Esophagus muscularis mucosa (tissue), 4 donors: ENCODE measurements around the gene HS2ST1. TPM values are rescaled to one million over a fixed set of nuclear protein-coding genes. Genes with fewer than 3 reads are reported as not detected.

Source experiments
- DNase-seq: peaks from one replicate; pipeline ENCODE4 v3.0.0-alpha.2; 2017; ENCODE audit errors: extremely low spot score
- H3K27ac ChIP-seq, 4 donors: fragments of 200-600 bp; sonication (generic); replicated peaks in 1 of 4; 1 replicate in 3 of 4; 2 replicates in 1 of 4; pipeline ENCODE4 v1.5.1; 2016 to 2019; ENCODE audit warnings: mild to moderate bottlenecking in 1 of 4
- H3K27me3 ChIP-seq, 4 donors: fragments of 200-600 bp; sonication (generic); one replicate each; pipeline versions ENCODE4 v1.5.1 to v1.6.0; 2016 to 2019
- H3K36me3 ChIP-seq, 4 donors: fragments of 200-600 bp; sonication (generic); one replicate each; pipeline ENCODE4 v1.5.1; 2016 to 2019
- H3K4me1 ChIP-seq, 4 donors: fragments of 200-600 bp; sonication (generic); one replicate each; pipeline ENCODE4 v1.5.1; 2016 to 2019
- H3K4me3 ChIP-seq, 4 donors: fragments of 200-600 bp; sonication (generic); 1 replicate in 2 of 4; 2 replicates in 2 of 4; pipeline ENCODE4 v1.5.1; 2016 to 2019; ENCODE audit warnings: mild to moderate bottlenecking in 4 of 4, moderate library complexity in 1 of 4
- H3K9me3 ChIP-seq, 4 donors: fragments of 200-600 bp; sonication (generic); 1 replicate in 3 of 4; 2 replicates in 1 of 4; pipeline ENCODE4 v1.5.1; 2016 to 2019
- EP300 ChIP-seq: sonication (generic); formaldehyde crosslinking; IDR thresholded peaks from one replicate; pipeline ENCODE4 v1.6.1; 2017; ENCODE audit warnings: antibody characterized with exemption
- POLR2A ChIP-seq: fragments of 450-650 bp; IDR thresholded peaks from one replicate; pipeline ENCODE4 v1.6.1; 2017; ENCODE audit warnings: antibody characterized with exemption, moderate library complexity, mild to moderate bottlenecking, low read depth
- POLR2AphosphoS5 ChIP-seq, 2 donors: sonication (generic); formaldehyde crosslinking; IDR thresholded peaks; one replicate each; pipeline ENCODE4 v1.6.1; 2017; ENCODE audit warnings: antibody characterized with exemption in 2 of 2
- WGBS: methylation state at CpG from one replicate; pipeline ENCODE4 v1.1.5; 2018; 5-methylcytosine and 5-hydroxymethylcytosine counted together
- intact Hi-C: fragments of 100-400 bp; cut with DNase I; formaldehyde crosslinking; loops from one replicate; pipeline ENCODE4 v1.15.1; 2023
- total RNA-seq, 4 donors: library from RNA; depleted of rRNA; stranded (reverse); fragments of >200 nt; gene quantifications; one replicate each; pipeline versions ENCODE4 v1.1.0 to v1.2.1, GENCODE V29; 2016
- TF ChIP-seq, protein P1 (sequence below), 3 experiments: fragments of 200-600 bp in 2 of 3; fragments of 450-650 bp in 1 of 3; sonication (generic) in 2 of 3; IDR thresholded peaks; one replicate each; pipeline ENCODE4 v1.5.1; 2017 to 2019; ENCODE audit warnings: antibody characterized with exemption in 3 of 3, mild to moderate bottlenecking in 2 of 3, moderate library complexity in 1 of 3

Gene HS2ST1
- total RNA-seq, 4 donors from 2014 or later: 8.5 to 11.6 (median 9.4) TPM

DNA sequence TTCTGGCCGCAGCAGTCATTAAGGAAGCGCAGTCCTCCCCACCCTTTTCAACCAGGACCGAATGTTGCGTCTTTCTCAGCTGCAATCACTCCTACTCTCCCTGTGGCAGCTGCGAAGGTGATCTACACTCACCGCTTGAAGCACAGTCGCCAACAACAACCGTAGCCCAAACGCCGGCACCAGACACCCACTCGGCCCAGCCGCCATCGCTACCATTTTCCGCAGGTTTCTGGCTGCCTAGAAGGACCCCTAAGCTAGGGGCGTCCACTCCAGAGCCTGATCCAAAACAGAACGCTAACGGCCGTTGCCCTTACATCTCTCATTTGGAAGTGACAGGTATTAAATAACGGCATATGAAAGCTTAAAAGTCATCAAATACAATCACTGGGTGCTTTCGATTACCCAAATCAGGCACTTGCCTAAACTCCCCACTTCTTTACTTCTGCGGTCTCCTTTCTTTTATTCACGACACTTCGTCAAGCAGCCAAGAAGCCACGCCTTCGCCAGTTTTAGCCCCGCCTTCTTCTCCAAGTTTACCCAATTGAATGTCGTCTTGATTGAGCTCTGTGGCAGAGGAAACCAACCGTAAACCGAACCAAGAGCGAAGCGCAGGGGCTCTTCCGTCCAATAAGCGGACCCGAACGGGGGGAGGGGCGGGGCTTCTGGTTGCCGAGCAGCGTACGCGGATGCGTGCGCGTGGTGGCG is 387 bp upstream of the HS2ST1 start, which contains the start of gene SELENOF:
TSS of gene SELENOF (minus strand) at position 231 of the 705 bp plus-strand sequence. CDS start at position 216, 15 bp downstream.
- peak within 1 kb of the TSS; percentile 86 to 94 (median 89) for H3K27ac ChIP-seq
- 0% methylated on average over 24 of the region's 44 CpGs for WGBS
- no peak for TF ChIP-seq POLR2A
- TF ChIP-seq POLR2AphosphoS5 (IDR thresholded peaks at IDR 0.05): peak; percentile 26 to 69
- TF ChIP-seq, protein P1, sequence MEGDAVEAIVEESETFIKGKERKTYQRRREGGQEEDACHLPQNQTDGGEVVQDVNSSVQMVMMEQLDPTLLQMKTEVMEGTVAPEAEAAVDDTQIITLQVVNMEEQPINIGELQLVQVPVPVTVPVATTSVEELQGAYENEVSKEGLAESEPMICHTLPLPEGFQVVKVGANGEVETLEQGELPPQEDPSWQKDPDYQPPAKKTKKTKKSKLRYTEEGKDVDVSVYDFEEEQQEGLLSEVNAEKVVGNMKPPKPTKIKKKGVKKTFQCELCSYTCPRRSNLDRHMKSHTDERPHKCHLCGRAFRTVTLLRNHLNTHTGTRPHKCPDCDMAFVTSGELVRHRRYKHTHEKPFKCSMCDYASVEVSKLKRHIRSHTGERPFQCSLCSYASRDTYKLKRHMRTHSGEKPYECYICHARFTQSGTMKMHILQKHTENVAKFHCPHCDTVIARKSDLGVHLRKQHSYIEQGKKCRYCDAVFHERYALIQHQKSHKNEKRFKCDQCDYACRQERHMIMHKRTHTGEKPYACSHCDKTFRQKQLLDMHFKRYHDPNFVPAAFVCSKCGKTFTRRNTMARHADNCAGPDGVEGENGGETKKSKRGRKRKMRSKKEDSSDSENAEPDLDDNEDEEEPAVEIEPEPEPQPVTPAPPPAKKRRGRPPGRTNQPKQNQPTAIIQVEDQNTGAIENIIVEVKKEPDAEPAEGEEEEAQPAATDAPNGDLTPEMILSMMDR (IDR thresholded peaks at IDR 0.05): no peak
- intact Hi-C loops: loop anchor here (10.0 kb wide), 1 partner anchor 209 kb away; the partner anchor contains the start of gene SH3GLB1
- H3K27me3 ChIP-seq: no peaks in the 10 kb centered on the region
- DNase-seq: peak; percentile 100
- H3K36me3 ChIP-seq: peaks cover 0 to 8% (median 3%) of the 10 kb centered on the region in 4 donors
- H3K4me1 ChIP-seq: peaks cover 16 to 46% (median 39%) of the 10 kb centered on the region in 4 donors
- H3K4me3 ChIP-seq: peak within 1 kb of the TSS; percentile 76 to 92 (median 86)
- H3K9me3 ChIP-seq: no peaks in the 10 kb centered on the region

DNA sequence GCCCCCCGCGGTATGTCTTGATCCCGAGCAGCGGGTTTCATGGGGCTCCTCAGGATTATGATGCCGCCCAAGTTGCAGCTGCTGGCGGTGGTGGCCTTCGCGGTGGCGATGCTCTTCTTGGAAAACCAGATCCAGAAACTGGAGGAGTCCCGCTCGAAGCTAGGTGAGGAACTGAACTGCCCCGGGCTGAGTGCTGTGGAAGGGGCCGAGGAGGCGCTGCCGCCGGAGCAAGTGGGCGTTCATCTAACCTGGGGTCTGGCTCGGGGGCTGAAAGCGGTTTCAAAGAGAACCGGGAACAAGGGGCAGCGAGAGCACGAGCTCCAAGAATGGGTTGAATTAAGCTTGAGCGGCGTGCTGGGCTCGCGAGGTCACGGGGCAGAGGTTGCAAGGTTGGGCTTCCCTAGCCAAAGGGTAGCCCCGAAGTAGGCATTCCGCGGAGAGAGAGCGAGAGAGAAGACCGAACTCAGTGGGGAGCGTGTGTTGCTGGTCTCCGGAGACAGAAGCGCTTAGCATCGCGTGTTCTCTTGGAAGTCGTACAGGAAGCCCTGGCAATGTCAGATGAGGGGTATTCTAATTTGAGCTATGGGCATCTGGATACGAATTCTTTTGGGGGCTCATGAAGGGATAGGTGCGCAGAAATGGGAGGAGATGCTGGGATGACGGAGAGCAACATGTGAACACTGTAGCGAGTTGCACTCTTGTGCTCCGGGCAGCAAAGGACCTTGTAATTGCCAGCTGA is 732 bp downstream of the HS2ST1 start:
- Histone ChIP-seq H3K27ac (peak overlapping the region; percentile 86 to 94 (median 89)), H3K27me3 (no peaks in the 10 kb centered on the region), H3K4me3 (peak overlapping the region; percentile 76 to 92 (median 86)), H3K9me3 (no peaks in the 10 kb centered on the region), H3K36me3 (peaks cover 0 to 5% (median 0%) of the 10 kb centered on the region in 4 donors), H3K4me1 (peaks cover 16 to 44% (median 37%) of the 10 kb centered on the region in 4 donors)
- intact Hi-C loops: loop anchor here (10.0 kb wide), 1 partner anchor 210 kb away; the partner anchor contains the start of gene SH3GLB1
- DNase-seq: no peak
- under 1% methylated on average over 32 of the region's 43 CpGs for WGBS
- peak; percentile 66 to 67 for TF ChIP-seq POLR2AphosphoS5 (IDR thresholded peaks at IDR 0.05)
- no peak for TF ChIP-seq EP300

DNA sequence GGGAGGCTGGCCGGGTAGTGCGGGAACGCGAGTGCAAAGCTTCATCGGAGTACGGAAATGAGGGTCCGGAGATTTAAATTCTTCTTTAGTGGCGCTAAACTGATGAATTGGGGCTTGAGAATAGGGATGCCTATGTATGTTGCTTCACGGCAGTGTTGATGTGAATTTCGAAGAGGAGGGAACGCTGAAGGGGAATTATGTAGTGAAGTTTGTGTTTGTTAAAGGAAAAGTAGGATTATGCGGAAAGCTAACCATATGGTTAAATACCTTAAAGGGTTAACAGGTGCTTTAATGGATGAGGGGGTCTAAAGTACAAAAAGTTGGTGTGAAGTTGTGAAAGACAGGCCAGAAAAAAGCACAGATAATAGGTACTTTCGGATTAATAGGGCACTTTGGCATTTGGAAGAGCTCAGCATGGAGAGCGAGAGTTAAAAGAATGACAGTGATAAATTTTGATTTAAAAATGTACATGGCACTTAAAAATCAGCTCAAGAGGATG is 1.4 kb downstream of the HS2ST1 start:
- no peaks in the 10 kb centered on the region for H3K36me3 ChIP-seq
- no peak for DNase-seq
- 3% methylated on average over 14 of the region's 14 CpGs for WGBS
- TF ChIP-seq, protein P1 (IDR thresholded peaks at IDR 0.05): no peak
- TF ChIP-seq POLR2A: no peak
- TF ChIP-seq EP300: no peak
- no peak for TF ChIP-seq POLR2AphosphoS5 (IDR thresholded peaks at IDR 0.05)
- peak overlapping the region; percentile 76 to 92 (median 86) for H3K4me3 ChIP-seq
- intact Hi-C loops: loop anchor here (10.0 kb wide), 1 partner anchor 211 kb away; the partner anchor contains the start of gene SH3GLB1
- no peaks in the 10 kb centered on the region for H3K9me3 ChIP-seq
- peaks cover 16 to 41% (median 35%) of the 10 kb centered on the region in 4 donors for H3K4me1 ChIP-seq
- no peaks in the 10 kb centered on the region for H3K27me3 ChIP-seq
- H3K27ac ChIP-seq: peak overlapping the region; percentile 86 to 94 (median 89)

DNA sequence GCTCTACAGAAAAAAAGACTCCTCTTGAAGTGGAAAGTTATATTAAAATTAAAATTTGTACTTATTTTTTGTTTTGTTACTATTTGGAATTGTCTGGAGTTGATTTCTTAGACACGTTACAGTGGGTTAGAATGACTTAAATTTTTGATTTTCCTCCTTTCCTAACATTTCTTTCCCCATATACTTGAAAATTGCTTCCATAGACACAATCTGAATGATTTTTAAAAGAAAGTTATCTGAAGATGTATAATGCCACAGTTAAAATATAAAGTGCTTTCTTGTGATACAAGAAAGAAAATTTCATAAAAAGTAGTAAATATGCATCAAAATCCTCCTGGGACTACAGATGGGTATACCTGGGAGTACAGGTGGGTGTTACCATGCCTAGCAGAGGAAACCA is 2.3 kb downstream of the HS2ST1 start:
- H3K27me3 ChIP-seq: no peaks in the 10 kb centered on the region
- H3K27ac ChIP-seq: no peak overlapping the region
- H3K4me3 ChIP-seq: no peak overlapping the region
- WGBS: 82% methylated on average over 1 of the region's 1 CpG
- intact Hi-C loops: loop anchor here (10.0 kb wide), 1 partner anchor 212 kb away; the partner anchor contains the start of gene SH3GLB1
- peaks cover 13 to 32% (median 26%) of the 10 kb centered on the region in 4 donors for H3K4me1 ChIP-seq
- no peaks in the 10 kb centered on the region for H3K36me3 ChIP-seq
- no peaks in the 10 kb centered on the region for H3K9me3 ChIP-seq
- no peak for DNase-seq
- TF ChIP-seq, protein P1 (IDR thresholded peaks at IDR 0.05): no peak
- TF ChIP-seq POLR2AphosphoS5 (IDR thresholded peaks at IDR 0.05) (no peak), POLR2A (no peak), EP300 (no peak)

DNA sequence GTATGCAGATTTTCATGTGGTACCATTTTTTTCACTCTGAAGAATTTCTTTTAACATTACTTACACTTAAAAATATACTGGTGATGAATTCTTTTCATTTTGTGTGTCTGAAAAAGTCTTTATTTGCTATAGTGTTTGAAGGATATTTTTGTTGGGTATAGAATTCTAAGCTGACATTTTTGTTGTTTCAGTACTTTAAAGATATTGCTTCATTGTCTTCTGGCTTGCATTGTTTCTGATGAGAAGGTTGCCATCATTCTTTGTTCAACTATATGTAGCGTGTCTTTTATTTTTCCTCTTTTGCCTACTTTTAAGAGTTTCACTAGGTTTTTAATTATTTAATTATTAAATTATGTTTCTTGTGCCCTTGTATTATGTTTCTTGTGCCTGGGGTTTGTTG is 8.0 kb downstream of the HS2ST1 start:
- no peaks in the 10 kb centered on the region for H3K36me3 ChIP-seq
- no peak overlapping the region for H3K4me3 ChIP-seq
- H3K27ac ChIP-seq: no peak overlapping the region
- H3K27me3 ChIP-seq: no peaks in the 10 kb centered on the region
- no peak for DNase-seq
- peaks cover 0 to 7% (median 0%) of the 10 kb centered on the region in 4 donors for H3K9me3 ChIP-seq
- H3K4me1 ChIP-seq: no peaks in the 10 kb centered on the region
- TF ChIP-seq POLR2AphosphoS5 (IDR thresholded peaks at IDR 0.05) (no peak), POLR2A (no peak), EP300 (no peak)
- TF ChIP-seq, protein P1 (IDR thresholded peaks at IDR 0.05): no peak
- intact Hi-C loops: no loop called here
- 100% methylated on average over 1 of the region's 1 CpG for WGBS
